Activated T-cell treated with anti-CD3 and anti-CD28 coated beads, Interleukin-2, amount 50 U/mL, for 4 hours (primary cell): ENCODE measurements around the gene PFDN2. TPM values are rescaled to one million over a fixed set of nuclear protein-coding genes. Genes with fewer than 3 reads are reported as not detected.
"Not testable (repeated sequence)": the region's sequence is repeated elsewhere in the genome, so short reads cannot be mapped to it uniquely, and the experiment has no call there.

Experiments
- ATAC-seq, 2 donors: fragments of 200-7000 bp; cut with Tn5 transposase; one replicate each; pipeline ENCODE4 v1.10.0; 2021
- DNase-seq: peaks from one replicate; pipeline ENCODE4 v3.0.0-alpha.2; 2020
- H3K27me3 Mint-ChIP-seq: one replicate; pipeline ENCODE4 v1.8.0; 2021; ENCODE audit warnings: low read depth, mixed read lengths
- H3K36me3 Mint-ChIP-seq: one replicate; pipeline ENCODE4 v1.8.0; 2022; ENCODE audit warnings: mixed read lengths; ENCODE audit not compliant: insufficient read depth
- H3K4me1 Mint-ChIP-seq: one replicate; pipeline ENCODE4 v1.8.0; 2021; ENCODE audit warnings: low read depth, mixed read lengths
- H3K4me3 Mint-ChIP-seq: one replicate; pipeline ENCODE4 v1.8.0; 2021; ENCODE audit warnings: mild to moderate bottlenecking, moderate library complexity, mixed read lengths
- H3K9me3 Mint-ChIP-seq: one replicate; pipeline ENCODE4 v1.8.0; 2021; ENCODE audit warnings: mixed read lengths
- total RNA-seq, 3 donors: library from RNA; stranded (reverse); gene quantifications; one replicate each; pipeline ENCODE4 v1.2.1, GENCODE V29; 2021

PFDN2 gene
- total RNA-seq, 3 donors from 2014 or later: 231 to 238 (median 235) TPM

GRCh38 chr1:161128591-161129420 lies 11.0 kb upstream of the PFDN2 start:
- Mint-ChIP-seq H3K4me1 (peaks cover 56% of the 10 kb centered on the region), H3K4me3 (no peak overlapping the region), H3K27me3 (no peaks in the 10 kb centered on the region), H3K9me3 (no peaks in the 10 kb centered on the region), H3K36me3 (peaks cover 40% of the 10 kb centered on the region)
- DNase-seq (no peak), ATAC-seq (no peak)

DNA sequence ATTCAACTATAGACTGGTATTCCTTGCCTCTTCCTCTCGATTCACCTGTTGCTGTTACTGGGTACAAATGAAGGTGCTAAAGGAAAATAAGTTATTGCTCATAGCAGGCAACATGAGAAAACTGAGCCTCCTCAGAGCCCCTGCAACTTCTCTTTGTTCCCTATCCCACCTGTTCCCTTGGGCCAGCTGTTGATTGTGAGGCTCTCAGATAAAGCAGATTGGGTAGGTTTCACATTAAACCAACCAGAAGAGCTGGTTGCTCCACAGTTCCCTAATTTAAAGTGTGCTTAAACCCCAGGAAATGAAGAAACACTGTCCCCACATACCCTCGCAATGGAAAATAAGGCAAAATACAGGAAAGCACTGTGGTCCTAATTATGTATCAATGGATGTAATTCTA lies 9.8 kb upstream of the PFDN2 start:
- Mint-ChIP-seq H3K36me3 (peaks cover 49% of the 10 kb centered on the region), H3K9me3 (no peaks in the 10 kb centered on the region), H3K27me3 (no peaks in the 10 kb centered on the region), H3K4me3 (no peak overlapping the region), H3K4me1 (peaks cover 56% of the 10 kb centered on the region)
- DNase-seq: no peak
- no peak for ATAC-seq

- H3K36me3 Mint-ChIP-seq: peaks cover 53% of the 10 kb centered on the region
- H3K4me3 Mint-ChIP-seq: no peak overlapping the region
- ATAC-seq (no peak), DNase-seq (no peak)
- H3K27me3 Mint-ChIP-seq: no peaks in the 10 kb centered on the region
- peaks cover 45% of the 10 kb centered on the region for H3K4me1 Mint-ChIP-seq
- H3K9me3 Mint-ChIP-seq: no peaks in the 10 kb centered on the region
Observed at GRCh38 chr1:161122967-161123366, 5.1 kb upstream of the PFDN2 start.

DNA sequence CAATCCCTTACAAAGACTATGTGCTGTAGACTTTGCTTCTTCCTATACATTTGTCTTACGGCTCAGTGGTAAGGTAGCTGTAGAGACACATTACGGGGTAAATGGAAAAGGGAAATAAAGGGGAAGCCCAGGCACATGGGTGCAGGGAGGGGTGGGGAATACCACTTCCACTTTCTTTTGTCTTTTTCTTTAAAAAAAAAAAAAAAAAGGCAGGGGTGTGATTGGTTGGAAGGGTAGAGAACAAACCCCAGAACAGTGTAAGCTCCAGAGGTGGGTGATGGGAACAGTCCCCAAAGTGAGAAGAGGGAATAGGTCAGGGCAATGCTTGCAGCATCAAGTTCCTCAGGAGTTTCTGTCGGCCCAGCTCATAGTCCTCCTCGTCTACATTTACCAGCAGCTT lies 4.0 kb upstream of the PFDN2 start:
- Mint-ChIP-seq H3K4me1 (peaks cover 41% of the 10 kb centered on the region), H3K9me3 (no peaks in the 10 kb centered on the region), H3K4me3 (no peak overlapping the region), H3K27me3 (no peaks in the 10 kb centered on the region), H3K36me3 (peaks cover 44% of the 10 kb centered on the region)
- ATAC-seq (no peak), DNase-seq (no peak)

DNA sequence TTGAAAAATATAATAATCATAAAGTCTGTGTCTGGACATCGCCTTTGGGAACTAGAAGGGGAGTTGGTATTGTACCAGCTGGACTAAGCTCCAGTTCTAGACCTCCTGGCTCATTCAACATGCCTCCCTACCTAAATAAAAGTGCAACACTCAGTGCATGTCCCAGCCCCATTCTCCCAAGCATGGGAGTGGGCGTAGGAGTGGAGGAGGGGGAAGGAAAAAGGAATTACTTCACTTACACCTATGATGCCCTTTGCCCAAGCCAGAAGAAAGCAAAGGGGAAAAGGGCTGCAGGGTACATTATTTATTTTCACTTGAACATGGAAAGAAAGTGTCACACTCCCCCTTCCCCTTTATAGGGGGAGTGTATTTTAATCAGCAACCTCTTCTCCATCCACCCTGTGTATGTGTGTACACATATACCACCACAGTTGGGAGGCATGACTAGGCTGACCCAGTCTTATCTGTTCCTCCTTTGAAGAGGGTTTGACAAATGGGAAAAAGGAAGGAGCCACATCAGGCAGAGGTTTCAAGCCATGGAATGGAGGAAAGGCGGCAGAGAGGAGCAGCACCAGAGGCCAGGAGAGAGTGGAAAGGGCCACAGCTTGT lies 3.3 kb upstream of the PFDN2 start:
- H3K27me3 Mint-ChIP-seq: no peaks in the 10 kb centered on the region
- DNase-seq (no peak), ATAC-seq (no peak)
- no peak overlapping the region for H3K4me3 Mint-ChIP-seq
- H3K36me3 Mint-ChIP-seq: peaks cover 42% of the 10 kb centered on the region
- H3K4me1 Mint-ChIP-seq: peaks cover 43% of the 10 kb centered on the region
- H3K9me3 Mint-ChIP-seq: no peaks in the 10 kb centered on the region

DNA sequence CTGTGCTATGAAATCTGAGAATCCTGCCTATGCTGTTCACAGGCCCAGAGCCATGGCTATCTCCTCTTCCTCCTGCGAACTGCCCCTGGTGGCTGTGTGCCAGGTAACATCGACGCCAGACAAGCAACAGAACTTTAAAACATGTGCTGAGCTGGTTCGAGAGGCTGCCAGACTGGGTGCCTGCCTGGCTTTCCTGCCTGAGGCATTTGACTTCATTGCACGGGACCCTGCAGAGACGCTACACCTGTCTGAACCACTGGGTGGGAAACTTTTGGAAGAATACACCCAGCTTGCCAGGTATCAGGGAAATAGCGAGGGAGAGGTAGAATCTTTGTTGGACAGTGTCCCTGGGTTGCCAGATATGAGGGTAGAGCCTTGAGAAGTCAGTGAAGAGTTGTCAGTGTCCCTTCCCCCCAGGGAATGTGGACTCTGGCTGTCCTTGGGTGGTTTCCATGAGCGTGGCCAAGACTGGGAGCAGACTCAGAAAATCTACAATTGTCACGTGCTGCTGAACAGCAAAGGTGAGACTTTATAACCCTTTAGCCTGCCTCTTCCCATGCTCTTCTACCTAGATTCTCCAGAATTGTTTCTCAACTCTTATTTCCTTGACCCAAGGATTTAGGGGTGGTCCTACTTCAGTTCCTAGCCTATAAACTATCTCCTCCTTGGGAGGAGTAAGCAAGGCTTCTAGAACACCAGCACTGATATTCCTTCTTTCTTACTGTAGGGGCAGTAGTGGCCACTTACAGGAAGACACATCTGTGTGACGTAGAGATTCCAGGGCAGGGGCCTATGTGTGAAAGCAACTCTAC lies 1.5 kb upstream of the PFDN2 start:
- Mint-ChIP-seq H3K36me3 (peaks cover 40% of the 10 kb centered on the region), H3K4me3 (peak overlapping the region; percentile 95), H3K27me3 (no peaks in the 10 kb centered on the region), H3K4me1 (peaks cover 55% of the 10 kb centered on the region), H3K9me3 (no peaks in the 10 kb centered on the region)
- DNase-seq (peak; percentile 55), ATAC-seq (peak; percentile 64 to 65)

DNA sequence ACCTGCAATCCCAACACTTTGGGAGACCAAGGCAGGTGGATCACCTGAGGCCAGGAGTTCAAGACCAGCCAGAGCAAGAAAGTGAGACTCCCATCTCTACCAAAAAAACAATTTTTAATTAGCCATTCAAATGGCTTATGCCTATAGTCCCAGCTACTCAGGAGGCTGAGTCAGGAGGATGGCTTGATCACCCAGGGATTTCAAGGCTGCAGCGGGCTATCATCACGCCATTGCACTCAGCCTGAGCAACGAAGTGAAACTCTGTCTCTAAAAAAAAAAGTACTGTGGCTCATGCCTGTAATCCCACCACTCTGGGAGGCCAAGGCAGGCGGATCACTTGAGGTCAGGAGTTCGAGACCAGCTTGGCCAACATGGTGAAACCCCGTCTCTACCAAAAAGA lies 1.9 kb downstream of the PFDN2 start:
- peaks cover 77% of the 10 kb centered on the region for H3K4me1 Mint-ChIP-seq
- not testable (repeated sequence) for DNase-seq, H3K9me3 Mint-ChIP-seq, ATAC-seq, H3K27me3 Mint-ChIP-seq
- peak overlapping the region; percentile 95 for H3K4me3 Mint-ChIP-seq
- peaks cover 33% of the 10 kb centered on the region for H3K36me3 Mint-ChIP-seq

- Mint-ChIP-seq H3K9me3 (no peaks in the 10 kb centered on the region), H3K4me3 (peak overlapping the region; percentile 95), H3K4me1 (peaks cover 73% of the 10 kb centered on the region), H3K36me3 (peaks cover 29% of the 10 kb centered on the region), H3K27me3 (no peaks in the 10 kb centered on the region)
- no peak for DNase-seq
- peak; percentile 23 to 35 for ATAC-seq
Observed at GRCh38 chr1:161115132-161115711, 2.6 kb downstream of the PFDN2 start.

DNA sequence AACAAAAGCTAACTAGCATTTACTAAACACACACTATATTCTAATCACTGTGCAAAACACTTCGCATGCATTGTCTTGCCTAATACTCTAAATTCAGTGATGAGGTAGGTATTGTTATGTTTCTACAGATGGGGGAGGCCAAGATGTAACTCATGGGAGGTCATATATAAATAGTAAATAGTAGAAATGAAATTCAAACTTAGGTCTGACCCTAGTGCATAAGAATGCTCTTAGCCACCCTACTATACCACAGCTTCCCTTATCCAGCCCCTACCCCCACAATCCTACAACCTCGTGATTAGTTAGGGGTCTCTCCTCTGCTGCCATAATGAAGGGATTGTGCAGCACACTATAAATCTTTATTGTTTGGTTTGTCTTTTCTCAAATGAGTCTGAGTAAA lies 3.3 kb downstream of the PFDN2 start:
- peaks cover 25% of the 10 kb centered on the region for H3K36me3 Mint-ChIP-seq
- DNase-seq: no peak
- H3K4me3 Mint-ChIP-seq: peak overlapping the region; percentile 95
- H3K27me3 Mint-ChIP-seq: no peaks in the 10 kb centered on the region
- ATAC-seq: no peak
- H3K9me3 Mint-ChIP-seq: no peaks in the 10 kb centered on the region
- peaks cover 67% of the 10 kb centered on the region for H3K4me1 Mint-ChIP-seq

DNA sequence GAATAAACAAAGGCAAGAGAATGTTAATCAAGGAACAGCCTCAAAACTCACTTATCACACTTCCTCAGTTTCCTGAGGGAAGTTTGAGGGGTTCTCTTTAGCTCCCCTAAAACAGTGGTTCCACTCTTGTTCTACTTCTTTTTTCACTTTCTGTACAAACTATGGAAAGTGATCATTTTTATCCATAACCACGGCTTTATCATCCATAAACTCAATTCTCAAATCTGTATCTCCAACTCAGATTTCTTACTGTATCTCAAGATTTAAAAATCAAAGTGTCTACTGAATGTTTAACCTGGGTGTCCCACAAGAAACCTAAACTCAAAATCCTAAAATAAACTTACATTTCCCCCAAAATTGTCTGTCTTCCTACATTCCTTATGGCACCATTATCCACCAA lies 3.9 kb downstream of the PFDN2 start:
- Mint-ChIP-seq H3K27me3 (no peaks in the 10 kb centered on the region), H3K36me3 (peaks cover 25% of the 10 kb centered on the region), H3K4me3 (no peak overlapping the region), H3K4me1 (peaks cover 61% of the 10 kb centered on the region), H3K9me3 (no peaks in the 10 kb centered on the region)
- no peak for DNase-seq
- ATAC-seq: no peak

- Mint-ChIP-seq H3K4me3 (no peak overlapping the region), H3K9me3 (no peaks in the 10 kb centered on the region), H3K4me1 (peaks cover 50% of the 10 kb centered on the region), H3K36me3 (peaks cover 26% of the 10 kb centered on the region), H3K27me3 (no peaks in the 10 kb centered on the region)
- DNase-seq (no peak), ATAC-seq (no peak)
Observed at GRCh38 chr1:161111527-161111926, 6.3 kb downstream of the PFDN2 start.

- Mint-ChIP-seq H3K4me3 (no peak overlapping the region), H3K36me3 (peaks cover 26% of the 10 kb centered on the region), H3K4me1 (peaks cover 50% of the 10 kb centered on the region), H3K27me3 (no peaks in the 10 kb centered on the region), H3K9me3 (no peaks in the 10 kb centered on the region)
- ATAC-seq: no peak
- DNase-seq: no peak
Observed at GRCh38 chr1:161111117-161111516, 6.7 kb downstream of the PFDN2 start.

GRCh38 chr1:161106431-161106830 lies 11.4 kb downstream of the PFDN2 start:
- DNase-seq (no peak), ATAC-seq (no peak)
- H3K9me3 Mint-ChIP-seq: no peaks in the 10 kb centered on the region
- peaks cover 21% of the 10 kb centered on the region for H3K4me1 Mint-ChIP-seq
- no peaks in the 10 kb centered on the region for H3K27me3 Mint-ChIP-seq
- no peak overlapping the region for H3K4me3 Mint-ChIP-seq
- H3K36me3 Mint-ChIP-seq: peaks cover 22% of the 10 kb centered on the region

DNA sequence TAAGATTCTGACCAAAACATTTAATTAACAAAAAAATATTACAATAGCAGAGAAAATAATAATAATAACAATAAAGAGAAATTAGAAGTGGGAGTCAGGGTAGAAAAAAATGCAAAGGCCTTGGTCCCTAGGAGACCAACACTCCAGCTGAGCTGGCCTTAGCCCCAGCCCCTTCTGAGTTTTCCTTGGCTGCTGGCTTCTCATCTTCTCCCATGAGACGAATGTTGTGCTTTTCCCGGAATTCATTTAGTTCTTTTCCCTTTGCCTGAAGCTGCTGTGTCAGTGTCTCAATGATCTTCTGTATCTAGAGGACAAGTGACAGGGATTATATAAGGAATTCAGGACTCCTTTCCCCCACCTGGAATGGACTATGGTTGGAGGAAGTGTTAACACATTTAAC lies 17.3 kb downstream of the PFDN2 start:
- Mint-ChIP-seq H3K36me3 (peaks cover 22% of the 10 kb centered on the region), H3K27me3 (no peaks in the 10 kb centered on the region), H3K4me3 (no peak overlapping the region), H3K4me1 (peaks cover 32% of the 10 kb centered on the region), H3K9me3 (no peaks in the 10 kb centered on the region)
- ATAC-seq (no peak), DNase-seq (no peak)
